ENCODE measurements around the gene GRIN2A.

GRIN2A gene

DNA sequence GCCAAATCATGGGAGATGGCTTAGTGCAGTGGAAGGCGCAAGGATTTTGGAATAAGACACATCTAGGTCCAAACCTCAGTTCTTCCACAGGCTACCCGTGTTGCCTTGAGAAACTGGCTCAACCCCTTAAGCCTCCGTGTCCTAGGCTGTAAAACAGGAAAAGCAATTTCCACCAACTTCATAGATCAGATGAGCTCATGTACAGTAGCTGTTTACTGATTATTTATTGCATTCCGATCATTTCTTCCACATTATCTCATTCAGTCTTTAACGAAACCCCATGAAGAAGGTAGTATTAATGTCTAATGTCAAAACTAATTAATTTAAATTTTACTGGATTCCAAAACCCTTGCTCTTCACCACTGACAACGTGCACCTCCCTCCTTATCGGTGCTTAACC lies 231.6 kb downstream of the GRIN2A start:
- H3K4me1 ChIP-seq (ENCODE audit: insufficient read depth, poor library complexity, severe bottlenecking): no peaks in the 10 kb centered on the region
- no peak for DNase-seq (ENCODE audit: low spot score)
- H3K27ac ChIP-seq (ENCODE audit: poor library complexity, severe bottlenecking): no peak overlapping the region

DNA sequence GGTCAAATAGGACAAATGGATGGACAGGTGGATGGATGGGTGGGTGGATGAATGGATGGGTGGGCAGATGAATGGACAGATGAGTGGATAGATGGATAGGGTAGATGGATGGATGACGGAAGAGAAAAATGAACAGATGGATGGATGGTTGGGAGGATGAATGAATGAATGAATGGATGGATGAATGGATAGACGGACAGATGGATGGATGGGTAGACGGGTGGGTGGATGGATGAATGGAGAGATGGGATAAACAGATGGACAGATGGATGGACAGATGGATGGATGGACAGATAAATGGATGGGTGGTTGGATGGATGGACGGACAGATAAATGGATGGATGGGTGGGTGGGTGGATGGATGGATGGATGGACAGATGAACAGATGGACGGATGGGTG lies 232.8 kb downstream of the GRIN2A start:
- no peak overlapping the region for H3K27ac ChIP-seq (ENCODE audit: poor library complexity, severe bottlenecking)
- H3K9me3 ChIP-seq (ENCODE audit: severe bottlenecking): no peaks in the 10 kb centered on the region
- DNase-seq (ENCODE audit: low spot score): no peak
- no peaks in the 10 kb centered on the region for H3K4me1 ChIP-seq (ENCODE audit: insufficient read depth, poor library complexity, severe bottlenecking)
- no peak for ATAC-seq (ENCODE audit: low read depth)
- TF ChIP-seq, protein P1, sequence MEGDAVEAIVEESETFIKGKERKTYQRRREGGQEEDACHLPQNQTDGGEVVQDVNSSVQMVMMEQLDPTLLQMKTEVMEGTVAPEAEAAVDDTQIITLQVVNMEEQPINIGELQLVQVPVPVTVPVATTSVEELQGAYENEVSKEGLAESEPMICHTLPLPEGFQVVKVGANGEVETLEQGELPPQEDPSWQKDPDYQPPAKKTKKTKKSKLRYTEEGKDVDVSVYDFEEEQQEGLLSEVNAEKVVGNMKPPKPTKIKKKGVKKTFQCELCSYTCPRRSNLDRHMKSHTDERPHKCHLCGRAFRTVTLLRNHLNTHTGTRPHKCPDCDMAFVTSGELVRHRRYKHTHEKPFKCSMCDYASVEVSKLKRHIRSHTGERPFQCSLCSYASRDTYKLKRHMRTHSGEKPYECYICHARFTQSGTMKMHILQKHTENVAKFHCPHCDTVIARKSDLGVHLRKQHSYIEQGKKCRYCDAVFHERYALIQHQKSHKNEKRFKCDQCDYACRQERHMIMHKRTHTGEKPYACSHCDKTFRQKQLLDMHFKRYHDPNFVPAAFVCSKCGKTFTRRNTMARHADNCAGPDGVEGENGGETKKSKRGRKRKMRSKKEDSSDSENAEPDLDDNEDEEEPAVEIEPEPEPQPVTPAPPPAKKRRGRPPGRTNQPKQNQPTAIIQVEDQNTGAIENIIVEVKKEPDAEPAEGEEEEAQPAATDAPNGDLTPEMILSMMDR (IDR thresholded peaks at IDR 0.05; ENCODE audit: poor library complexity, severe bottlenecking): no peak
- no peak overlapping the region for H3K4me3 ChIP-seq (ENCODE audit: severe bottlenecking)
- peaks cover 3% of the 10 kb centered on the region for H3K27me3 ChIP-seq (ENCODE audit: insufficient read depth, poor library complexity, severe bottlenecking)
- no peaks in the 10 kb centered on the region for H3K36me3 ChIP-seq (ENCODE audit: low read depth)

More for the DNA sequence above, 231.6 kb downstream of the GRIN2A start:
- no peak for ATAC-seq (ENCODE audit: low read depth)
- no peaks in the 10 kb centered on the region for H3K36me3 ChIP-seq (ENCODE audit: low read depth)
- no peak overlapping the region for H3K4me3 ChIP-seq (ENCODE audit: severe bottlenecking)
- H3K9me3 ChIP-seq (ENCODE audit: severe bottlenecking): no peaks in the 10 kb centered on the region
- H3K27me3 ChIP-seq (ENCODE audit: insufficient read depth, poor library complexity, severe bottlenecking): peaks cover 6% of the 10 kb centered on the region
- TF ChIP-seq, protein P1 (IDR thresholded peaks at IDR 0.05; ENCODE audit: poor library complexity, severe bottlenecking): no peak

DNA sequence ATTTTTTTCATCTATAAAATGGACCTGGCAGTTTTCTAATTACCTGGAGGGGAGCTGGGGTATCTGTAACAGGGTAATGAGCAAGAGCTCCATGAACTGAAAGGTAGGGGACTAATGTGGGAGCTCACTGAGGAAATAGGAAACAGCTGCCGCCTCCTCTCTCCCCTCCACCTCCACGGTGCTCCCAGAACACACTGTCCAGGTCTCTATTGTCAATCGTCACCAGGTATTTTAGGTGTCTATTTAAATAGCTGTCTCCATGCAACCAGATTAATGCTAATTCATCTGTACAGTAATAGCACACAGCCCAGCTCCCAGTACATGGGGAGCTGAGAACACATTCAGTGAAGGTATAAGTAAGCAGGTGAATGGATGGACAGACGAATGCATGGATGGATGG lies 233.3 kb downstream of the GRIN2A start:
- TF ChIP-seq, protein P1 (IDR thresholded peaks at IDR 0.05; ENCODE audit: poor library complexity, severe bottlenecking): no peak
- Histone ChIP-seq H3K9me3 (ENCODE audit: severe bottlenecking) (no peaks in the 10 kb centered on the region), H3K4me3 (ENCODE audit: severe bottlenecking) (no peak overlapping the region), H3K27ac (ENCODE audit: poor library complexity, severe bottlenecking) (no peak overlapping the region), H3K36me3 (ENCODE audit: low read depth) (no peaks in the 10 kb centered on the region), H3K27me3 (ENCODE audit: insufficient read depth, poor library complexity, severe bottlenecking) (peaks cover under 1% of the 10 kb centered on the region), H3K4me1 (ENCODE audit: insufficient read depth, poor library complexity, severe bottlenecking) (no peaks in the 10 kb centered on the region)
- ATAC-seq (ENCODE audit: low read depth) (no peak), DNase-seq (ENCODE audit: low spot score) (no peak)

DNA sequence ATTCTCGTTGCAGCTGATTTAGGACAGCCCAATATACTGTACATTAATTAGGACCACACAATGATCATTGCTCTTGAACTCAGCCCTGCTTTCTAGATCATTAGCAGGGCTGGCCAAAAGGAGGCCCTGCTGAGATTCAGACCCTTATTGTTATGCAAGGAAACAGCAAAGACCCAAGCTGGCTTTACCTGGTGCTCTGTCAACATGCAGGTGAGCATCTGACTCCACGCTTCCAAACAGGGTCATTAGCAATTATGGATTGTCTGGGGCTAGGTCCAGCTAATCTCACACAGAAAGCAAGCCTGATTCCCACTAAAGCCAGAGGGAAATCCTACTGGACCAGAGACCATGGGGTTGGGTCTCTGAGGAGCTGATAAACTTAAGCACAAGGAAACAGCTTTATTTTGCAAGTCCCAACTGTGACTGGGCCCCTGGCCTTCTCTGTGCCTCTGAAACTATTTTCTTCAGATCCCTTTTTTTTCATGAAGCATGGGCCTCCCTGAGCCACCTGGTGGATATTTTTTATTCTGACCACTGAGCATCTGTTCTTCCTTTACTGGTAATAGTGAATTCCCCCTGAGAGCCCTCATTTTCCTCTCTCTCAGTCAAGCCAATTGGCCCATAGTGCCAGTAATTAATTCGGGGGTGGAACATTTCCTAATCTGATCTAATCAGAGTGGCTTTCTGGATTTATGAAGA lies 236.1 kb downstream of the GRIN2A start:
- TF ChIP-seq, protein P1 (IDR thresholded peaks at IDR 0.05; ENCODE audit: poor library complexity, severe bottlenecking): peak; percentile 17
- no peaks in the 10 kb centered on the region for H3K36me3 ChIP-seq (ENCODE audit: low read depth)
- no peak overlapping the region for H3K4me3 ChIP-seq (ENCODE audit: severe bottlenecking)
- no peak overlapping the region for H3K27ac ChIP-seq (ENCODE audit: poor library complexity, severe bottlenecking)
- ATAC-seq (ENCODE audit: low read depth): no peak
- no peaks in the 10 kb centered on the region for H3K9me3 ChIP-seq (ENCODE audit: severe bottlenecking)
- H3K4me1 ChIP-seq (ENCODE audit: insufficient read depth, poor library complexity, severe bottlenecking): no peaks in the 10 kb centered on the region
- no peaks in the 10 kb centered on the region for H3K27me3 ChIP-seq (ENCODE audit: insufficient read depth, poor library complexity, severe bottlenecking)
- DNase-seq (ENCODE audit: low spot score): no peak

DNA sequence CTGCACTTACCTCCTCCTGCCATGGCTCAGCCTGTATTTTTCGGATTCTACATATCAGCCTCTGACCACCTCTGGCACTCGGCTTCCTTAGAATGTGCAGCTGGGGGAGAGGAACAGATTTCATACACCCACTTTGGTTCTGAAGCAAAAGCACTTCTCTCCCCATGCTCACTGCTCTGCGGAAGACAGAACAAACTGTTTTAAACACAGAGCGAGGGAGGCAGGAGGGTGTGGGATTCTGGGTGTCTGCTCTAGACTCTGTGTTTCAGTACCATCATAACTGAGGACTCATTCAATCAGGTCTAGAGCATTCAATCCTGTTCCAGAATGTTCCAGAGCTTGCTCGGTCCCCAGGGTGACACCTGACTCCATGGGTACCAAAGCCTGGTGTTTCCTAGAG lies 239.1 kb downstream of the GRIN2A start:
- TF ChIP-seq, protein P1 (IDR thresholded peaks at IDR 0.05; ENCODE audit: poor library complexity, severe bottlenecking): no peak
- no peak overlapping the region for H3K4me3 ChIP-seq (ENCODE audit: severe bottlenecking)
- H3K4me1 ChIP-seq (ENCODE audit: insufficient read depth, poor library complexity, severe bottlenecking): no peaks in the 10 kb centered on the region
- ATAC-seq (ENCODE audit: low read depth) (no peak), DNase-seq (ENCODE audit: low spot score) (no peak)
- H3K9me3 ChIP-seq (ENCODE audit: severe bottlenecking): no peaks in the 10 kb centered on the region
- H3K27ac ChIP-seq (ENCODE audit: poor library complexity, severe bottlenecking): no peak overlapping the region
- H3K27me3 ChIP-seq (ENCODE audit: insufficient read depth, poor library complexity, severe bottlenecking): no peaks in the 10 kb centered on the region
- H3K36me3 ChIP-seq (ENCODE audit: low read depth): no peaks in the 10 kb centered on the region
